Neural progenitor cell (in vitro differentiated cells): Measurements from ENCODE around the gene FXYD4. TPM values are rescaled to one million over a fixed set of nuclear protein-coding genes. Genes with fewer than 3 reads are reported as not detected.
A peak's percentile ranks its signal among the peaks of the same experiment; 100 is the strongest.
"Not testable (repeated sequence)": the region's sequence is repeated elsewhere in the genome, so short reads cannot be mapped to it uniquely, and the experiment has no call there.

Source experiments
- DNase-seq: peaks from one replicate; pipeline ENCODE4 v3.0.0-alpha.2; 2016; ENCODE audit warnings: low spot score
- H2AFZ ChIP-seq: fragments of 200-600 bp; sonication (generic); replicated peaks from 2 replicates; pipeline ENCODE4 v1.6.1; 2016; ENCODE audit warnings: antibody characterized with exemption
- H3F3A ChIP-seq: fragments of 200-600 bp; sonication (generic); 2 replicates; pipeline ENCODE4 v1.6.1; 2016; ENCODE audit warnings: antibody characterized with exemption, low read depth
- H3K27ac ChIP-seq: fragments of 200-600 bp; sonication (generic); 2 replicates; pipeline ENCODE4 v1.5.1; 2016; ENCODE audit warnings: mild to moderate bottlenecking
- H3K27me3 ChIP-seq: fragments of 200-600 bp; sonication (generic); 2 replicates; pipeline ENCODE4 v1.6.1; 2016; ENCODE audit warnings: mild to moderate bottlenecking, moderate library complexity
- H3K36me3 ChIP-seq: fragments of 200-600 bp; sonication (generic); 2 replicates; pipeline ENCODE4 v1.5.1; 2016
- H3K4me1 ChIP-seq: fragments of 200-600 bp; sonication (generic); 2 replicates; pipeline ENCODE4 v1.6.1; 2016; ENCODE audit warnings: mixed run types
- H3K4me2 ChIP-seq: fragments of 200-600 bp; sonication (generic); 2 replicates; pipeline ENCODE4 v1.6.1; 2016
- H3K4me3 ChIP-seq: fragments of 200-600 bp; sonication (generic); 2 replicates; pipeline ENCODE4 v1.5.1; 2016
- H3K79me2 ChIP-seq: fragments of 200-600 bp; sonication (generic); 2 replicates; pipeline ENCODE4 v1.6.1; 2016; ENCODE audit warnings: low read depth
- H3K9ac ChIP-seq: fragments of 200-600 bp; sonication (generic); 2 replicates; pipeline ENCODE4 v1.6.1; 2016
- H3K9me3 ChIP-seq: fragments of 200-600 bp; sonication (generic); 2 replicates; pipeline ENCODE4 v1.5.1; 2016; ENCODE audit warnings: low read depth
- H4K20me1 ChIP-seq: fragments of 200-600 bp; sonication (generic); 2 replicates; pipeline ENCODE4 v1.6.1; 2016; ENCODE audit warnings: low read depth
- H3K27ac Mint-ChIP-seq: 3 replicates; pipeline ENCODE4 v1.8.0; 2021; ENCODE audit warnings: mixed read lengths
- H3K27me3 Mint-ChIP-seq: 2 replicates; pipeline ENCODE4 v1.8.0; 2022; ENCODE audit warnings: low read depth, mild to moderate bottlenecking, inconsistent platforms, moderate library complexity, mixed read lengths; ENCODE audit not compliant: insufficient read depth
- H3K36me3 Mint-ChIP-seq: 3 replicates; pipeline ENCODE4 v1.8.0; 2021; ENCODE audit warnings: mixed read lengths
- H3K4me1 Mint-ChIP-seq: 3 replicates; pipeline ENCODE4 v1.8.0; 2021; ENCODE audit warnings: mixed read lengths
- H3K4me3 Mint-ChIP-seq: 3 replicates; pipeline ENCODE4 v1.8.0; 2021; ENCODE audit warnings: mild to moderate bottlenecking, moderate library complexity, mixed read lengths
- H3K9me3 Mint-ChIP-seq: 3 replicates; pipeline ENCODE4 v1.8.0; 2020; ENCODE audit warnings: mixed read lengths
- CTCF ChIP-seq: fragments of 200-600 bp; sonication (generic); IDR thresholded peaks from 2 replicates; pipeline ENCODE4 v1.5.1; 2017; ENCODE audit warnings: antibody characterized with exemption, mild to moderate bottlenecking
- EZH2 ChIP-seq: fragments of 200-600 bp; sonication (generic); IDR thresholded peaks from 2 replicates; pipeline ENCODE4 v1.6.1; 2017; ENCODE audit warnings: antibody characterized with exemption, mild to moderate bottlenecking, moderate library complexity
- EZH2phosphoT487 ChIP-seq: fragments of 200-600 bp; sonication (generic); IDR thresholded peaks from 2 replicates; pipeline ENCODE4 v1.6.1; 2017; ENCODE audit warnings: antibody characterized with exemption
- total RNA-seq: library from RNA; depleted of rRNA; stranded (reverse); fragments of >200 nt; gene quantifications from 2 replicates; pipeline ENCODE4 v1.2.3, GENCODE V29; 2015; ENCODE audit warnings: low replicate concordance

FXYD4 gene
- total RNA-seq, 1 donor from 2014 or later, result not detected

- peaks cover 58% of the 10 kb centered on the region for H3K36me3 Mint-ChIP-seq
- H3K27ac Mint-ChIP-seq, result no peak overlapping the region
- H2AFZ ChIP-seq, result no peak overlapping the region
- H3K4me1 ChIP-seq, result peaks cover 16% of the 10 kb centered on the region
- H3K36me3 ChIP-seq, result peaks cover 32% of the 10 kb centered on the region
- no peaks in the 10 kb centered on the region for H3K9me3 ChIP-seq
- peak; percentile 64 for DNase-seq
- H3K9ac ChIP-seq, result no peak overlapping the region
- H3K4me2 ChIP-seq, result no peak overlapping the region
- peaks cover 100% of the 10 kb centered on the region for H4K20me1 ChIP-seq
- peaks cover 65% of the 10 kb centered on the region for H3F3A ChIP-seq
- peaks cover 22% of the 10 kb centered on the region for H3K4me1 Mint-ChIP-seq
- peaks cover 4% of the 10 kb centered on the region for H3K27me3 Mint-ChIP-seq
- peaks cover 81% of the 10 kb centered on the region for H3K79me2 ChIP-seq
- no peaks in the 10 kb centered on the region for H3K27me3 ChIP-seq
- H3K27ac ChIP-seq, result no peak overlapping the region
- TF ChIP-seq EZH2phosphoT487 (no peak), CTCF (peak; percentile 58), EZH2 (no peak)
- peaks cover 2% of the 10 kb centered on the region for H3K9me3 Mint-ChIP-seq
- H3K4me3 Mint-ChIP-seq, result no peak overlapping the region
- no peak overlapping the region for H3K4me3 ChIP-seq
These were observed 19.3 kb downstream of the FXYD4 start for GRCh38 chr10:43390759-43391158.

GRCh38 chr10:43391496-43391895 lies 20.1 kb downstream of the FXYD4 start:
- TF ChIP-seq EZH2 (no peak), EZH2phosphoT487 (no peak), CTCF (no peak)
- no peak overlapping the region for H3K4me3 Mint-ChIP-seq
- no peak overlapping the region for H3K4me2 ChIP-seq
- H3K27ac ChIP-seq, result no peak overlapping the region
- peaks cover 25% of the 10 kb centered on the region for H3K4me1 Mint-ChIP-seq
- peaks cover 16% of the 10 kb centered on the region for H3K4me1 ChIP-seq
- peaks cover 88% of the 10 kb centered on the region for H3K79me2 ChIP-seq
- no peak overlapping the region for H3K9ac ChIP-seq
- no peaks in the 10 kb centered on the region for H3K27me3 ChIP-seq
- peaks cover 100% of the 10 kb centered on the region for H4K20me1 ChIP-seq
- H3K36me3 ChIP-seq, result peaks cover 32% of the 10 kb centered on the region
- H3K27me3 Mint-ChIP-seq, result peaks cover 6% of the 10 kb centered on the region
- H3K9me3 ChIP-seq, result no peaks in the 10 kb centered on the region
- no peak for DNase-seq
- peaks cover 54% of the 10 kb centered on the region for H3K36me3 Mint-ChIP-seq
- peaks cover 2% of the 10 kb centered on the region for H3K9me3 Mint-ChIP-seq
- H3K4me3 ChIP-seq, result no peak overlapping the region
- H3K27ac Mint-ChIP-seq, result no peak overlapping the region
- peaks cover 65% of the 10 kb centered on the region for H3F3A ChIP-seq
- H2AFZ ChIP-seq, result no peak overlapping the region

GRCh38 chr10:43392748-43393147 lies 21.3 kb downstream of the FXYD4 start:
- no peak overlapping the region for H3K4me3 ChIP-seq
- no peak overlapping the region for H3K4me2 ChIP-seq
- no peak overlapping the region for H3K27ac Mint-ChIP-seq
- no peak for DNase-seq
- H3K9me3 ChIP-seq, result no peaks in the 10 kb centered on the region
- no peaks in the 10 kb centered on the region for H3K27me3 ChIP-seq
- no peak overlapping the region for H3K4me3 Mint-ChIP-seq
- no peak overlapping the region for H3K27ac ChIP-seq
- H2AFZ ChIP-seq, result no peak overlapping the region
- peaks cover 90% of the 10 kb centered on the region for H4K20me1 ChIP-seq
- H3K4me1 ChIP-seq, result peaks cover 20% of the 10 kb centered on the region
- no peak overlapping the region for H3K9ac ChIP-seq
- H3K27me3 Mint-ChIP-seq, result peaks cover 6% of the 10 kb centered on the region
- peaks cover 2% of the 10 kb centered on the region for H3K9me3 Mint-ChIP-seq
- H3K36me3 ChIP-seq, result peaks cover 31% of the 10 kb centered on the region
- TF ChIP-seq CTCF, result no peak
- no peak for TF ChIP-seq EZH2phosphoT487
- H3F3A ChIP-seq, result peaks cover 71% of the 10 kb centered on the region
- peaks cover 99% of the 10 kb centered on the region for H3K79me2 ChIP-seq
- peaks cover 42% of the 10 kb centered on the region for H3K36me3 Mint-ChIP-seq
- peaks cover 32% of the 10 kb centered on the region for H3K4me1 Mint-ChIP-seq

GRCh38 chr10:43393186-43393585 lies 21.8 kb downstream of the FXYD4 start:
- not testable (repeated sequence) for H3K4me3 Mint-ChIP-seq, H3K27ac ChIP-seq, H3K9ac ChIP-seq, H3K27ac Mint-ChIP-seq, H3K9me3 Mint-ChIP-seq, H3K27me3 ChIP-seq, H3K4me2 ChIP-seq, DNase-seq, H2AFZ ChIP-seq, H3K9me3 ChIP-seq, H3K4me3 ChIP-seq, H3K27me3 Mint-ChIP-seq
- Histone ChIP-seq H3F3A (peaks cover 71% of the 10 kb centered on the region), H3K36me3 (peaks cover 27% of the 10 kb centered on the region), H3K79me2 (peaks cover 99% of the 10 kb centered on the region), H3K4me1 (peaks cover 23% of the 10 kb centered on the region), H4K20me1 (peaks cover 90% of the 10 kb centered on the region)
- H3K36me3 Mint-ChIP-seq, result peaks cover 40% of the 10 kb centered on the region
- H3K4me1 Mint-ChIP-seq, result peaks cover 35% of the 10 kb centered on the region
